Measurements from ENCODE around the gene PATL1. TPM values are rescaled to one million over a fixed set of nuclear protein-coding genes. Genes with fewer than 3 reads are reported as not detected.

Gene PATL1
- total and polyA plus RNA-seq, 2 of the 8 experiments (the other 6 are each of a cell fraction or from before 2014, with no cell fraction given) = 30.4 to 33.4 TPM

DNA sequence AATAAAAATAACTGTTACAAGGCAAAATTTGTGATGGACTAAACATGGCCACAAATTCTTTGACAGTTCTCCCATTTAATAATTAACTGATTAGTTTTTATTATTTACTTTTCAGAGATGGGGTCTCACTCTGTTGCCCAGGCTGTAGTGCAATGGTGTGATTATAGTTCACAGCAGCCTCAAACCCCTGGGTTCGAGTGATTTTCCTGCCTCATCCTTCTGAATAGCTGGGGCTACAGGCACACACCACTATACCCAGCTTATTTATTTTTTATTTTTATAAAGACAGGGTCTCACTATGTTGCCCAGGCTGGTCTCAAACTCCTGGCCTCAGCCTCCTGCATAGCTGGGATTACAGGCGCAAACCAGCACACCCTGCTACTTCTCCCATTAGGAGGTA, 4.5 kb upstream of the PATL1 start:
- Histone ChIP-seq H3K4me3 (ENCODE audit: extremely low read depth in 1 of 4, insufficient read depth in 2 of 4, low read depth in 3 of 4, low read length in 4 of 4) (no peak overlapping the region), H2BK20ac (ENCODE audit: low read length) (no peak overlapping the region), H3K27me3 (replicated peaks in 1 of 4; ENCODE audit: control insufficient read depth in 3 of 4, extremely low read depth in 1 of 4, insufficient read depth in 3 of 4, low read length in 3 of 4) (no peaks in the 10 kb centered on the region), H3K9ac (replicated peaks in 1 of 4; ENCODE audit: extremely low read depth in 1 of 4, low read depth in 3 of 4, low read length in 3 of 4) (no peak overlapping the region), H3K79me1 (ENCODE audit: low read depth, low read length) (no peaks in the 10 kb centered on the region), H3K4me2 (ENCODE audit: insufficient read depth in 1 of 2, low read depth in 2 of 2, low read length in 2 of 2) (no peak overlapping the region), H4K5ac (ENCODE audit: insufficient read length, low read depth, low read length) (no peak overlapping the region), H3K36me3 (ENCODE audit: control insufficient read depth in 2 of 4, insufficient read depth in 4 of 4, low read length in 3 of 4) (no peaks in the 10 kb centered on the region), H2BK120ac (replicated peaks; ENCODE audit: low read depth, low read length) (no peak overlapping the region), H2BK5ac (ENCODE audit: low read depth, low read length) (no peak overlapping the region), H2AFZ (ENCODE audit: low read length) (no peak overlapping the region), H3K23ac (ENCODE audit: insufficient read length) (no peak overlapping the region), H3K4me1 (replicated peaks in 1 of 4; ENCODE audit: control insufficient read depth in 3 of 4, insufficient read depth in 4 of 4, low read length in 3 of 4) (peaks cover 0 to 5% (median 2%) of the 10 kb centered on the region in 4 experiments; a peak in 2 of 7 replicates), H3K27ac (ENCODE audit: low read depth, low read length) (no peak overlapping the region), H2BK12ac (ENCODE audit: low read depth, low read length) (no peak overlapping the region), H2AK5ac (ENCODE audit: low read depth, low read length) (no peak overlapping the region), H3K4ac (replicated peaks; ENCODE audit: insufficient read length, low read depth, low read length) (no peak overlapping the region), H4K20me1 (replicated peaks in 1 of 2; ENCODE audit: control insufficient read depth in 1 of 2, insufficient read depth in 2 of 2, low read length in 2 of 2) (no peaks in the 10 kb centered on the region), H3K23me2 (ENCODE audit: low read depth, low read length) (peaks cover 3% of the 10 kb centered on the region), H3K14ac (ENCODE audit: insufficient read length) (no peak overlapping the region), H3K79me2 (ENCODE audit: control insufficient read depth in 1 of 2, insufficient read depth in 2 of 2, low read length in 2 of 2) (no peaks in the 10 kb centered on the region), H2BK15ac (ENCODE audit: low read length) (no peak overlapping the region), H4K91ac (replicated peaks; ENCODE audit: insufficient read length, low read length) (no peak overlapping the region), H3K56ac (replicated peaks; ENCODE audit: insufficient read length, low read depth, low read length) (no peak overlapping the region), H3K9me3 (ENCODE audit: insufficient read depth in 2 of 2, low read depth in 1 of 2, low read length in 1 of 2) (no peaks in the 10 kb centered on the region), H3K18ac (ENCODE audit: extremely low read depth, low read length) (no peak overlapping the region), H4K8ac (ENCODE audit: extremely low read depth, insufficient read depth, low read length) (no peak overlapping the region)
- FAIRE-seq (no peak), DNase-seq (ENCODE audit: low read depth in 1 of 2, low spot score in 2 of 2) (no peak)
- ChIA-PET CTCF (ENCODE audit: partially characterized antibody) (interaction anchor here (1.9 kb wide), 1 partner anchor 136 kb away, joined by 5 read pairs; no protein-coding TSS in a partner anchor), POLR2A (ENCODE audit: partially characterized antibody) (no interaction called here)
- 94% methylated on average over 2 of the region's 2 CpGs; no CpG with 5 or more reads in 1 of the 2 experiments for WGBS, 2 experiments (ENCODE audit: extremely low coverage in 1 of 2, insufficient coverage in 1 of 2, insufficient read length in 1 of 2, insufficient replicate concordance in 2 of 2, low coverage in 1 of 2, low lambda C conversion rate in 2 of 2, missing lambda C conversion rate in 1 of 2)
- TF ChIP-seq FOSL1 (IDR thresholded peaks at IDR 0.05; ENCODE audit: insufficient read depth, low read depth, low read length) = no peak
- no peak for TF ChIP-seq KDM1A (IDR thresholded peaks at IDR 0.05; ENCODE audit: borderline replicate concordance, low read length)
- no peak for TF ChIP-seq TEAD4 (IDR thresholded peaks at IDR 0.05; ENCODE audit: low read depth, low read length)
- TF ChIP-seq RNF2 (IDR thresholded peaks at IDR 0.05; ENCODE audit: borderline replicate concordance, low read depth, low read length, missing control alignments, poor library complexity, severe bottlenecking) = no peak
- TF ChIP-seq, protein P1, sequence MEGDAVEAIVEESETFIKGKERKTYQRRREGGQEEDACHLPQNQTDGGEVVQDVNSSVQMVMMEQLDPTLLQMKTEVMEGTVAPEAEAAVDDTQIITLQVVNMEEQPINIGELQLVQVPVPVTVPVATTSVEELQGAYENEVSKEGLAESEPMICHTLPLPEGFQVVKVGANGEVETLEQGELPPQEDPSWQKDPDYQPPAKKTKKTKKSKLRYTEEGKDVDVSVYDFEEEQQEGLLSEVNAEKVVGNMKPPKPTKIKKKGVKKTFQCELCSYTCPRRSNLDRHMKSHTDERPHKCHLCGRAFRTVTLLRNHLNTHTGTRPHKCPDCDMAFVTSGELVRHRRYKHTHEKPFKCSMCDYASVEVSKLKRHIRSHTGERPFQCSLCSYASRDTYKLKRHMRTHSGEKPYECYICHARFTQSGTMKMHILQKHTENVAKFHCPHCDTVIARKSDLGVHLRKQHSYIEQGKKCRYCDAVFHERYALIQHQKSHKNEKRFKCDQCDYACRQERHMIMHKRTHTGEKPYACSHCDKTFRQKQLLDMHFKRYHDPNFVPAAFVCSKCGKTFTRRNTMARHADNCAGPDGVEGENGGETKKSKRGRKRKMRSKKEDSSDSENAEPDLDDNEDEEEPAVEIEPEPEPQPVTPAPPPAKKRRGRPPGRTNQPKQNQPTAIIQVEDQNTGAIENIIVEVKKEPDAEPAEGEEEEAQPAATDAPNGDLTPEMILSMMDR (IDR thresholded peaks at IDR 0.05; ENCODE audit: control extremely low read depth in 1 of 3, insufficient read depth in 1 of 3, low read depth in 1 of 3, low read length in 3 of 3) = no peak
- TF ChIP-seq, protein P2, sequence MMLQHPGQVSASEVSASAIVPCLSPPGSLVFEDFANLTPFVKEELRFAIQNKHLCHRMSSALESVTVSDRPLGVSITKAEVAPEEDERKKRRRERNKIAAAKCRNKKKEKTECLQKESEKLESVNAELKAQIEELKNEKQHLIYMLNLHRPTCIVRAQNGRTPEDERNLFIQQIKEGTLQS (IDR thresholded peaks at IDR 0.05; ENCODE audit: insufficient read depth, low read depth, low read length) = no peak
- no peak for TF ChIP-seq CBX8 (IDR thresholded peaks at IDR 0.05; ENCODE audit: borderline replicate concordance, low read depth, low read length)
- no peak for TF ChIP-seq MAFK (IDR thresholded peaks at IDR 0.05; ENCODE audit: low read depth, low read length)
- TF ChIP-seq SIN3A (conservative IDR thresholded peaks at IDR 0.05 in 1 of 2, IDR thresholded peaks at IDR 0.05 in 1 of 2; ENCODE audit: low read depth in 1 of 2, low read length in 2 of 2) = no peak
- TF ChIP-seq HDAC6 (IDR thresholded peaks at IDR 0.05; ENCODE audit: low read depth, low read length) = no peak

All from H1 (cell line).